ENCODE data around the gene ENDOD1.

ENDOD1 gene

GRCh38 chr11:95111923-95112540, 22.4 kb downstream of the ENDOD1 start:
- ChIA-PET CTCF (interaction anchor here (1.0 to 1.4 kb wide), 2 partner anchors 10 to 13 kb away, joined by 3 read pairs; no protein-coding TSS in a partner anchor), POLR2A (no interaction called here)
- TF ChIP-seq, protein P1, sequence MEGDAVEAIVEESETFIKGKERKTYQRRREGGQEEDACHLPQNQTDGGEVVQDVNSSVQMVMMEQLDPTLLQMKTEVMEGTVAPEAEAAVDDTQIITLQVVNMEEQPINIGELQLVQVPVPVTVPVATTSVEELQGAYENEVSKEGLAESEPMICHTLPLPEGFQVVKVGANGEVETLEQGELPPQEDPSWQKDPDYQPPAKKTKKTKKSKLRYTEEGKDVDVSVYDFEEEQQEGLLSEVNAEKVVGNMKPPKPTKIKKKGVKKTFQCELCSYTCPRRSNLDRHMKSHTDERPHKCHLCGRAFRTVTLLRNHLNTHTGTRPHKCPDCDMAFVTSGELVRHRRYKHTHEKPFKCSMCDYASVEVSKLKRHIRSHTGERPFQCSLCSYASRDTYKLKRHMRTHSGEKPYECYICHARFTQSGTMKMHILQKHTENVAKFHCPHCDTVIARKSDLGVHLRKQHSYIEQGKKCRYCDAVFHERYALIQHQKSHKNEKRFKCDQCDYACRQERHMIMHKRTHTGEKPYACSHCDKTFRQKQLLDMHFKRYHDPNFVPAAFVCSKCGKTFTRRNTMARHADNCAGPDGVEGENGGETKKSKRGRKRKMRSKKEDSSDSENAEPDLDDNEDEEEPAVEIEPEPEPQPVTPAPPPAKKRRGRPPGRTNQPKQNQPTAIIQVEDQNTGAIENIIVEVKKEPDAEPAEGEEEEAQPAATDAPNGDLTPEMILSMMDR (IDR thresholded peaks at IDR 0.05; ENCODE audit: control extremely low read depth, extremely low read depth, low read depth, missing control alignments): no peak
- DNase-seq (ENCODE audit: extremely low spot score): no peak

- TF ChIP-seq, protein P1 (IDR thresholded peaks at IDR 0.05; ENCODE audit: control extremely low read depth, extremely low read depth, low read depth, missing control alignments): no peak
- no peak for DNase-seq (ENCODE audit: extremely low spot score)
- ChIA-PET POLR2A (no interaction called here), CTCF (no interaction called here)
Observed at GRCh38 chr11:95115597-95115996, 26.0 kb downstream of the ENDOD1 start.

DNA sequence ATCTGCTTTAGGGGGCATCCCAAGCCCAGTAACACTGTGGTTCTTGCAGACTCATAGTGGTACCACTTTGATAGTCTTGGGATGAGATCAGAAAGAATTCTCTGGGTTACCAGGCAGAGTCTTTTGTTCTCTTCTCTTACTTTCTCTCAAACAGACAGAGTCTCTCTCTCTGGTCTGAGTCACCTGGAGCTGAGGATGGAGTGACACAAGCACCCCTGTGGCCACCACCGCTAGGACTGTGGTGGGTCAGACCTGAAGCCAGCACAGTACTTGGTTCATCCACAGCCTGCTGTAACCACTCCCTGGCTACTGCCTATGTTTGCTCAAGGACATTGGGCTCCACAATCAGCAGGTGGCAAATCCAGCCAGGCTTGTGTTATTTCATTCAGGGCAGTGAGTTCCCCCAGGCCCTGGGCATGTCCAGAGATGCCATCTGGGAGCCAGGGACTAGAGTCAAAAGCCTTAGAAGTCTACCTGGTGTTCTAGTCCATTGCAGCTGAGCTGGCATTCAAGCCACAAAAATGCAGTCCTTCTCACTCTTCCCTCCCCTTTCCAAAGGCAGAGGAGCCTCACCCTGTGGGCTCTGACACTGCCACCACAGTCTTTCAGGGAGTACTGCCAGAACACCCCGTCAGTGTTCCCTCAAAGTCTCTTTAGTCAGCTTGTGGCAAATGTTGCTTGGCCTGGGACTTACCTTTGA, 29.9 kb downstream of the ENDOD1 start:
- TF ChIP-seq, protein P1 (IDR thresholded peaks at IDR 0.05; ENCODE audit: control extremely low read depth, extremely low read depth, low read depth, missing control alignments): no peak
- DNase-seq (ENCODE audit: extremely low spot score): no peak
- POLR2A ChIA-PET: no interaction called here
- CTCF ChIA-PET: interaction anchor here (0.8 kb wide), 1 partner anchor 26 kb away, joined by 3 read pairs; no protein-coding TSS in a partner anchor

DNA sequence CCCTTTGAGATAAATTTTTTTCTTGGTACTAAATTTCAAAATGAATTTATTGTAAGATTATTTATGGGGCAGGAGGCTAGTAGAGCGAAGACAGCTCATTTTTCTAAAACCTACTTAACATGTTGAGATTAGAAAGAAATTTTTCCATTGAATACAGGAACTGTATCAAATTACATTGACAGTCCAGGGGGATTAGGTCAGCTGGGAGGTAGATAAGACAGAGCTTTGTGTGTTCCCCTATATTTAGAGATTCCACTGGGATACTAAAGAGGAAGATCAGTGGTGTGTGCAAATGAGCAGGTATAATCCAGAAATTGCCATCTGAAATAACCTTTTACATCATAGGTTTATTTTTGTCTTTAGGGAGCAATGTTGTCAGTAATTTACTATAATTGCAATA, 32.1 kb downstream of the ENDOD1 start:
- TF ChIP-seq, protein P1 (IDR thresholded peaks at IDR 0.05; ENCODE audit: control extremely low read depth, extremely low read depth, low read depth, missing control alignments): no peak
- ChIA-PET POLR2A (no interaction called here), CTCF (interaction anchor here (1.3 kb wide), 1 partner anchor 16 kb away, joined by 4 read pairs; no protein-coding TSS in a partner anchor)
- DNase-seq (ENCODE audit: extremely low spot score): no peak

- TF ChIP-seq, protein P1 (IDR thresholded peaks at IDR 0.05; ENCODE audit: control extremely low read depth, extremely low read depth, low read depth, missing control alignments): no peak
- CTCF ChIA-PET: no interaction called here
- DNase-seq (ENCODE audit: extremely low spot score): no peak
- POLR2A ChIA-PET: no interaction called here
Observed at GRCh38 chr11:95123556-95123955, 33.9 kb downstream of the ENDOD1 start.

GRCh38 chr11:95128602-95129001, 39.0 kb downstream of the ENDOD1 start:
- no peak for DNase-seq (ENCODE audit: extremely low spot score)
- POLR2A ChIA-PET: no interaction called here
- TF ChIP-seq, protein P1 (IDR thresholded peaks at IDR 0.05; ENCODE audit: control extremely low read depth, extremely low read depth, low read depth, missing control alignments): no peak
- CTCF ChIA-PET: interaction anchor here (1.4 kb wide), 1 partner anchor 9 kb away, joined by 3 read pairs; no protein-coding TSS in a partner anchor

All from GM10248 (cell line).